GM18907 (cell line): ENCODE results near the gene CIART.
"Not testable (repeated sequence)": the region's sequence is repeated elsewhere in the genome, so short reads cannot be mapped to it uniquely, and the experiment has no call there.

Experiments used
- ATAC-seq: cut with Tn5 transposase; IDR thresholded peaks from one replicate; pipeline ENCODE4 v1.9.1; 2021; ENCODE audit warnings: mild to moderate bottlenecking, moderate library complexity; ENCODE audit not compliant: unreplicated experiment

The CIART gene

DNA sequence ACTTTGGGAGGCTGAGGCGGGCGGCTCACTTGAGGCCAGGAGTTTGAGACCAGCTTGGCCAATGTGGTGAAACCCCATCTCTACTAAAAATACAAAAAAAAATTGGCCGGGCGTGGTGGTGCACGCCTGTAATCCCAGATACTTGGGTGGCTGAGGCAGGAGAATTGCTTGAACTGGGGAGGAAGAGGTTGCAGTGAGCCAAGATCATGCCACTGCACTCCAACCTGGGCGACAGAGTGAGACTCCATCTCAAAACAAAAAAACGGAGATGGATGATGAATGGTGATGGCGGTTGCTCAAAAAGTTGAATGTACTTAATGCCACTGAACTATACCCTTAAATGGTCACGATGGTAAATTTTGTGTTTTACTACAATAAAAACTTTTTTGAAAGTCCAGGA, 26.2 kb downstream of the CIART start:
- ATAC-seq: not testable (repeated sequence)

DNA sequence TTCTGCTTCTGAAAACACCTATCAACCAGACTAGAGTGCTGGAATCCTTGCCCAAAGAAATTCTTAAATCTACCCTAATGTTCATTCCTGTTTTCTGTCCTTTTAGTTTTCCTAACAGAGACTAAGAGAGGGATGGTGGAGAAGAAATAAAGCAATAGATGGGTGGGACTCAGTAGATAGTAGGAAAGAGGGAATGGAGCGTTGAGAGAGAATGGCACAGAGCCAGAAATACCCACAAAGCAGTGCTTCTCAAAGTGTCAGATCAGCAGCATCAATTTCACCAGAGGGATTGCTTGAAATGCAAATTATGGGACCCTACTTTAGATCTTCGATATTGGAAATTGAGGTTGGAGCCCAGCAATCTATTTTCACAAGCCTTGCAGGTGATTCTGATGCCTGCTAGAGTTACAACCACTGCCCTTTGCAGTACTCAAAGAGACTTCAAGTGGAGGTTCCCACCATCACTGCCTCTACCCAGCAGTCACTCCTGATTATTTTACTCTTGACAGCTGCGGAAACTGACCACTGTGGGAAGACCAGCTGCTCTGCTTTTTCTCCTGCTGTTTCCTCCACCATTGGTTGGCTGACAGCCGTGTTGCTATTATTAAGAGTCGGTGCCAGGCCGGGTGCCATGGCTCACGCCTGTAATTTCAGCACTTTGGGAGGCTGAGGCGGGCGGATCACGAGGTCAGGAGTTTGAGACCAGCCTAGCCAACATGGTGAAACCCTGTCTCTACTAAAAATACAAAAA, 27.6 kb downstream of the CIART start:
- no peak for ATAC-seq

DNA sequence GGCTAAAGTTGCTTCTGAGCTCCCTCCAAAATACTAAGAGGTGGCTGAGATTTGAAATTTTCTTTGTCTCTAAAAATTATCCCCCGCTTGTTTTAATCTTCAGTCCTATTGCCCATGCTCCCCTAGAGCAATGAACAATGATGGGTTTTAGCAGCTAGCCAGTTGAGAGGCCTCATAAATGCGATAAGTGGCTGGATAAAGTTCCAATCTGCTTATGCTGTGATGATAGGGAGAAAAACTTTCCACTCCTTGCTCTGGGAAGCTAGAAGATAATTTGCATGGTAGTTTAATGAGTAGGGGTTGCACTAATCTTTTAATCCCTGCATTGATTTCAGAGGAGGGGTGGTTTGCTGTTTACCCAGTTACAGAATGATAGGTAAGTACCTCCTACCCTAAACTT, 29.4 kb downstream of the CIART start:
- no peak for ATAC-seq

DNA sequence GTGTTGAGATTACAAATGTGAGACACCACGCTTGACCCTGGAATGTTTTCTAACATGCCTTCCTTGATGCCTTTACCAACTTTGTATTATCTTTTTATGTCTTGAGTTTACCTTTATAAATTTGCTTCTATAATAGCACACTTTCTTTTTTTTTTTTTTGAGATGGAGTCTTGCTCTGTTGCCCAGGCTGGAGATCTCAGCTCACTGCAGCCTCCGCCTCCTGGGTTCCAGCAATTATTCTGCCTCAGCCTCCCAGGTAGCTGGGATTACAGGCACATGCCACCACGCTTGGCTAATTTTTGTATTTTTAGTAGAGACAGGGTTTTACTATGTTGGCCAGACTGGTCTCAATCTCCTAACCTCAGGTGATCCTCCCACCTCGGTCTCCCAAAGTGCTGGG, 32.3 kb downstream of the CIART start:
- not testable (repeated sequence) for ATAC-seq

DNA sequence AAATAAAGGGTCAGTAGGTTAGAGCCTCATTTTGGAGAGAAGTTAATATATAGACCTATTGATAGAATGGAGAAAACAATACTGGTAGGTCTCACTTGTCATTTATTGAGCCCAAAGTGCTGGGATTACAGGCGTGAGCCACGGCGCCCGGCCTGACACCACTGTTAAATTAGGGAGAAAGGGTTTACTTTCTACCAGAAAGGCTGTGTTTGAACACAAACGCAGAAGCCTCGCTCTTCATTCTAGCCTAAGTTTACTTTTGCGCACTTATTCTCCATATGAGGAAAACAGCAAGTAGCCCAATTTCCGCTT, 38.3 kb downstream of the CIART start:
- no peak for ATAC-seq

DNA sequence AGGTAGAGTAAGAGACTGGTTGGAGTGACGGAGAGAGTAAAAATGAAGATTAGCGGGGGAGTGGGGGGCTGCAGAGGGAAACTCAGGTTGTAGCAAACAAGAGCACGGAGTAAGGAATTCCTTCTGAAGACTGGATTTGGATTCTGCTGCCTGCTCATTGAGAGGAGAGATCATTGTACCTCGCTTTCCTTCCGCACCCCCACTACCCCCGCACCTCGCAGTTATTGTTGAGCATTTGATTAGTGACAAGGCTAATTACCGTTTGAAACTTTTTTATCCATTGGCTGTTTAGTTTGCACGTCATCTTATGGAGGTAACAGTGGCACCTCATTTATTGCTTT, 39.4 kb downstream of the CIART start:
- ATAC-seq: no peak

DNA sequence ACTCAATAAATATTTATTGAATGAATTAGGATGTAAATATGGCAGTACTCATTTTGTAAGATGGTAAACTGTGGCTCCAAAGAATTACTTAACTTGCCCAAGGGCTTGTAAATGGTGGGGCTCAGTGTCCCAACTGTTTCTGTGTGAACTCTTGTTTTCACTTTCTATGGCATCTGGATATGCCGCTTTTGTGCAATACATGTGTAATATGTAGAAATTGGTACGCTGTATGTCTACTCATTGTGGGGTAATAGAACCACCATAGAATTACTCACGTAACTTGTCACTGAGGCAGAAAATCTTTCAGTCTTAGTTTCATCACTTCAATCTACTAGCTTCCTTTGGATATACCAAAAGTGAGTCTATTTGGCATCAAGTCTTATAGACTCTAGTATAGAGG, 40.0 kb downstream of the CIART start:
- ATAC-seq: no peak

DNA sequence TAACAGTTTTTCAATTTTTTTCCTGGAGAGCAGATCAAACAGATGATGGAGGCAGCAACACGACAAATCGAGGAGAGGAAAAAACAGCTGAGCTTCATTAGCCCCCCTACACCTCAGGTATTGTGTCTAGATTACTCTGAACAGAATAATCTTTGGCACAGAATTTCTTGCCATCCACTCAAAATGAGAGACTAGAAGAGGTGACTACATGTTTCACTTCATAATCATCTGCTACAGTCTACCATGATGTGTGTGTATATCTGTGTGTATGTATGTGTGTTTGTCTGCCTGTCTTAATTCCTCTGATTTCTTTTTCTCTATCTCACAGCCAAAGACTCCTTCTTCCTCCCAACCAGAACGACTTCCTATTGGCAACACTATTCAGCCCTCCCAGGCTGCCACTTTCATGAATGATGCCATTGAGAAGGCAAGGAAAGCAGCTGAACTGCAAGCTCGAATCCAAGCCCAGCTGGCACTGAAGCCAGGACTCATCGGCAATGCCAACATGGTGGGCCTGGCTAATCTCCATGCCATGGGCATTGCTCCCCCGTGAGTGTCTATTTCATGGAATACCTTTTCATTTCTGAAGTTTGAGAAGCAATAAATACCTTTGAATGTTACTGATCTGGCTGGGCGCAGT, 50.4 kb downstream of the CIART start:
- ATAC-seq: no peak
